ENCODE results near the gene SSR4.

DNA sequence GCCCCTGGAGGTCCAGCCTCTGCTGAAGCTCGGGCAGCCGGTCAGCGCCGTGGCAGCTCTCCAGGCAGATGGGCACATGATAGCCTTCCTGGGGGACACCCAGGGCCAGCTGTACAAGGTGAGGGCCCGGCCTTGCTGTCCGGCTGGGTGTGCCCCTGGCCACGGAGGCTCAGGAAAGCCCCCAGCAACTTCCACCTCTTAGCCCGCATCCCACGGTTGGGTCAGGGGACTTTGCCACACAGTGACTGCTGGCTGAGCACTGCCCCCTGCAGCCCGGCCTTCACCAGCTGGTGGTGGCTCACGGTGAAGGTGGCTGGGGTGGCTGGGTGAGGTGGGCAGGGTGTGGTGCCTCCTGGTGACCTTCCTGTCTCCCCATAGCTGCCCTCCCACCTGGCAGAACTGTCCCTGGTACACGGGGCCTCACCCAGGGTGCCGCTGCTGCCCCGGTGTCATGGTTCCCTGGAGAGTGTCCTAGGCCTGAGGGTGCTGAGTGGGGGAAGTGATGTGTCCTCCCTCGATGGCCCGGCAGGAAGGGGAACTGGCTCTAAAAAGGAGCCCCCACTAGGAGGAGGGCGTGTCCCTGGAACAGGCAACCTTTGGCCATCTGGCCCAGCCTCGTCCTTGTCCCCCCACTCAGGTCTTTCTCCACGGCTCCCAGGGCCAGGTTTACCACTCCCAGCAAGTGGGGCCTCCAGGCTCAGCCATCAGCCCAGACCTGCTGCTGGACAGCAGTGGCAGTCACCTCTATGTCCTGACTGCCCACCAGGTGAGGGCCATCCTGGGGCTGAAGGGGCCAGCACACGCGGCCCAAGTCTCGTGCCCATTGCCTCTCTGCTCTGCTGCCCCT, 25.9 kb upstream of the SSR4 start:
- TF ChIP-seq, protein P1, sequence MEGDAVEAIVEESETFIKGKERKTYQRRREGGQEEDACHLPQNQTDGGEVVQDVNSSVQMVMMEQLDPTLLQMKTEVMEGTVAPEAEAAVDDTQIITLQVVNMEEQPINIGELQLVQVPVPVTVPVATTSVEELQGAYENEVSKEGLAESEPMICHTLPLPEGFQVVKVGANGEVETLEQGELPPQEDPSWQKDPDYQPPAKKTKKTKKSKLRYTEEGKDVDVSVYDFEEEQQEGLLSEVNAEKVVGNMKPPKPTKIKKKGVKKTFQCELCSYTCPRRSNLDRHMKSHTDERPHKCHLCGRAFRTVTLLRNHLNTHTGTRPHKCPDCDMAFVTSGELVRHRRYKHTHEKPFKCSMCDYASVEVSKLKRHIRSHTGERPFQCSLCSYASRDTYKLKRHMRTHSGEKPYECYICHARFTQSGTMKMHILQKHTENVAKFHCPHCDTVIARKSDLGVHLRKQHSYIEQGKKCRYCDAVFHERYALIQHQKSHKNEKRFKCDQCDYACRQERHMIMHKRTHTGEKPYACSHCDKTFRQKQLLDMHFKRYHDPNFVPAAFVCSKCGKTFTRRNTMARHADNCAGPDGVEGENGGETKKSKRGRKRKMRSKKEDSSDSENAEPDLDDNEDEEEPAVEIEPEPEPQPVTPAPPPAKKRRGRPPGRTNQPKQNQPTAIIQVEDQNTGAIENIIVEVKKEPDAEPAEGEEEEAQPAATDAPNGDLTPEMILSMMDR (conservative IDR thresholded peaks at IDR 0.05; ENCODE audit: low read depth, low read length) = 0 out of 2 replicates have a peak, but pooled peaks have one; percentile 15
- TF ChIP-seq EZH2 (IDR thresholded peaks at IDR 0.05; ENCODE audit: low read length, unreplicated experiment) (no peak), EZH2phosphoT487 (IDR thresholded peaks at IDR 0.05; ENCODE audit: borderline replicate concordance, low read length) (no peak)
